Daoy (cell line): Measurements from ENCODE around the gene PDK2. TPM values are rescaled to one million over a fixed set of nuclear protein-coding genes. Genes with fewer than 3 reads are reported as not detected.

ENCODE experiments used
- DNase-seq: peaks from one replicate; pipeline ENCODE4 v3.0.0-alpha.2; 2015; ENCODE audit warnings: low read depth
- total RNA-seq: library from RNA; depleted of rRNA; stranded (reverse); fragments of >200 nt; shearing (Covaris generic); gene quantifications from 2 replicates; pipeline ENCODE4 v1.2.3, GENCODE V29; 2014

PDK2 gene
- total RNA-seq, 1 experiment from 2014 or later: 5.7 TPM

DNA sequence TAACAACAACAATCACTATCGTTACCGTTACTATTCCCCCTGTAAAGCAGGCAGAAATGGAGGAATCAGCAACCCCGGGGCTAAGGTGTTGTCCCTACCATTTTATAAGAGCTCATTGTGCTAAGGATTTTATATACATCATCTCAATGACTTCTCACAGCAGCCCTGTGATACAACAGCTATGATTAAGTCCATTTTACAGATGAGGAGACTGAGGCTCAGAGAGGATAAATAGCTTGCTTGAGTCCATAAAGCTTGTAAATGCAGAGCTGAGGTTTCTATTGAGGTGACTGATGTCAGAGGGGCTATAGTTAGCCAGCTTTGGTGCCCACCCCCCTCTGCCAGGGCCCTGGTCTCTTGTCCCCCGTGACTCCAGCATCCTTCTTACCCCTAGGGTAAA lies 16.7 kb upstream of the PDK2 start:
- no peak for DNase-seq

DNA sequence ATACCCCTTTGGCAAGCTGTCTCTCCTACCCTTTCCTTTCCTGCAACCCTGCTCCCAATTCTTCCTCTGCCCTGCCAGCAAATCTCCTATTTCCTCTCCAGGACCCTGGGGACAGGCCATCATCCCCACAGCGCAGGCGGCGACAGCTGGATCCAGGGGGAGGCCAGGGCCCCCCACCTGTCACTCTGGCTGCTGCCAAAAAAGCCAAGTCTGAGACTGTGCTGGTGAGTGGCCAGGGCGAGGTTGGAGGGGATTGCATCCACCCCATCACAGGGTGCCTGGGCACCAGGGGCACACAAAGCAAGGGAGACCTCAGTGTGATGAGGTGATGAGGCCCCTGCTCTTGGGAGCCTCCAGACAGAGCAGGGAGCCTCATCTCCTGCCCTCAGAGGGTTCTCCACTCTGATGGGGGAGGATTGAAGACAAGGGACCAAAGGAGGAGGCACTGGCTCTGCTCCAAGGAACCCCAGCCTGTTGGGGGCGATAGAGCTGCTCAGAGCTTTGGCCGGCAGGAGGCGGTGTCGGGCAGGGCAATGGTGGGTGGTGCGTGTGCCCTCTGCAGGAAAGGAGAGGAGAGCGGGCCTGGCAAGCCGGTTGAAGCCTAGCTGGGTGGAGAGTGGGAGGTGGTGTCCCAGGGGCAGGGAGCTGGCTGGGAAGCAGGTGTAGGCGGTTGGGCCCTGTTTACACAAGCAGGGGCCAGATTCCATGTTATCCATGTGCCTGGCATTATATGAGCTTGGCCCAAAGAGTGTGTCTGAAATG lies 15.6 kb upstream of the PDK2 start:
- peak; percentile 71 for DNase-seq

DNA sequence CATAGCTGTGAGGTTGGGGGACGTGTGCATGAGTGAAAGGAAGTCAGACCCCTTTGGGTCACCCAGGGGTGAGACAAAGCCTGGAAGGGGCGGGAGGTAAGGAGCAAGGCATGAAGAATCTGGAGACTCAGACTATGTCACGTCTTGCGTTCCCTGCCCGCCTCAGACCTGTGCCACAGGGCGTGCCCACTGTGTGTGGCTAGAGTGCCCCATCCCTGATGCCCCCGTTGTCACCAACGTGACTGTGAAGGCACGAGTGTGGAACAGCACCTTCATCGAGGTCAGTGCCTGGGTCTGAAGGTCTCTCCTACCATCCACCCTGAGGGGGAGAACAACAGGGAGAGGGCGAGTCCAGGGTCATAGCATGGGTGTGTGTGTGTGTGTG lies 15.1 kb upstream of the PDK2 start:
- DNase-seq: no peak

DNA sequence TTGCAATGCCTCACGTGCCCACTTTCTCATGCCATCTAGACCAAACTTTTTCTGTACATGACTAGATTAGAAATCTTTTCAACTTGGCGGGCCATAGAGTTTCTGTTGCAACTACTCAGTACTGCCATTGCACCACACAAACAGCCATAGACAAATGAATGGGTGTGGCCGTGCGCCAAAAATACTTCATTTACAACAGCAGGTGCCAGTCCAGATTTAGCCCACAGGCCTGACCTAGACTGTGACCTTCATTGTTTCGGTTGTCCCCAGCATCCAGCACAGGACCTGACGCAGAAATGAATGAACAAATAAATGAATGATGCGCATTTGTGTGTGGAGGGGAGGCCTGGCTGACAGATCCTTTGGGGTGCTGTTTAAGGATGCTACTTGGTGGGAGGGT lies 14.3 kb upstream of the PDK2 start:
- no peak for DNase-seq

DNA sequence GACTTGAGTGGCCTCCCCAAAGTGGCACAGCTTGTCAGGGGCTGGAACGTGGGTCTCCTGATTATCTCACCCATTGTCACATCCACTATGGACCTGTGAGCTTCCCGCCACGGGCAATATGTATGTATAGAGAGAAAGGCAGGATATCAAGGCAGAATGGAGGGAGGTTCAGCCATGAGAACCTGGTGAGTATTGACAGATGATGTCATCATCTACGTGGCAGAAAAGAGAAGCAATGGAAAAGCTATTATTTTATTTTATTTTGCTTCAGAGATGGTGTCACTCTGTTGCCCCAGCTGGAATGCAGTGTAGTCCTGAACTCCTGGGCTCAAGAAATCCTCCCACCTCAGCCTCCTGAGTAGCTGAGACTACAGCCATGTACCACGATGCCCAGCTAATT lies 13.4 kb upstream of the PDK2 start:
- no peak for DNase-seq

DNA sequence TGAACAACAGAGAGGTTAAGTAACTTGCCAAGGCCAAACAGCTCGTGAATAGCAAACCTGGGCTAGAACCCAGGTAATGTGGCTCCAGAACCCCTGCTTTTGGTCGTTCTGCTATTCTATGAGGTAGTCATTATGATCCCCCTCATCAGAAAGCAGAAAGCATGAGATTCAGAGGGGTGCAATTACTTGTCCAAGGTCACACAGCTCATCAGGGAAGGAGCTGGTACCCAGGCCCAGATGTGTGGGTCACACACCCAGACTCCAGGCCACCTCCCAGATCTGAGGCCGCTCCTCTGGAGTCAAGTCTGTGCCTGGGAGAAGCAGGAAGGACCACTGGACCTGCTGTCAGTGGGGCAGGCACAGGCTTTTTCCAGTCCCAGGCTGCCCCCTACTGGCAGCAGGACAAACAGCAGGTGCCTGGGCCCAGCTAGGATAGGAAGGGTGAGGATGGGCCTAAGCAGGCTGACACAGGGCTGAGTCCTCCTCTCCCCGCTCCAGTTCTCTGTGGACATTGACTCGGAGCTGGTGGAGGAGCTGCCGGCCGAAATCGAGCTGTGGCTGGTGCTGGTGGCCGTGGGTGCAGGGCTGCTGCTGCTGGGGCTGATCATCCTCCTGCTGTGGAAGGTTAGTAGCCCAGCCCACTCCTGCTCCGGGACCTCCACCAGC lies 7.8 kb upstream of the PDK2 start:
- DNase-seq: peak; percentile 60

DNA sequence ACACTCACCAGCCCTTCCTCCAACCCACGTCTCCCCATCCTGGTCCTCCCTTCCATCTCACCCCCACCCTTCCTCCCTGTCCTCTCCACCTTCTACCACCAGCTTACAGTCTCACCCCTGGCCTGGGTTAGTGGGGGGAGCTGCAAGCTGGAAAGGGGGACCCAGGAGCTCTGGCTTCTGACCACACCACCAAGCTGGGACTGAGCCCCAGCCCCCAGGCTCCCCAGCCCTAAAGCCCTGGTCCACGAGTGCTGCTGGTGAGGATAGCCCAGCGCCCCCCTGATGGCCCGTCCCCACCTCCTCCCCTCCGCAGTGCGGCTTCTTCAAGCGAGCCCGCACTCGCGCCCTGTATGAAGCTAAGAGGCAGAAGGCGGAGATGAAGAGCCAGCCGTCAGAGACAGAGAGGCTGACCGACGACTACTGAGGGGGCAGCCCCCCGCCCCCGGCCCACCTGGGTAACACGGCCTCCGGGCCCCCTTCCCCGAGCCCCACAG lies 7.2 kb upstream of the PDK2 start:
- no peak for DNase-seq

DNA sequence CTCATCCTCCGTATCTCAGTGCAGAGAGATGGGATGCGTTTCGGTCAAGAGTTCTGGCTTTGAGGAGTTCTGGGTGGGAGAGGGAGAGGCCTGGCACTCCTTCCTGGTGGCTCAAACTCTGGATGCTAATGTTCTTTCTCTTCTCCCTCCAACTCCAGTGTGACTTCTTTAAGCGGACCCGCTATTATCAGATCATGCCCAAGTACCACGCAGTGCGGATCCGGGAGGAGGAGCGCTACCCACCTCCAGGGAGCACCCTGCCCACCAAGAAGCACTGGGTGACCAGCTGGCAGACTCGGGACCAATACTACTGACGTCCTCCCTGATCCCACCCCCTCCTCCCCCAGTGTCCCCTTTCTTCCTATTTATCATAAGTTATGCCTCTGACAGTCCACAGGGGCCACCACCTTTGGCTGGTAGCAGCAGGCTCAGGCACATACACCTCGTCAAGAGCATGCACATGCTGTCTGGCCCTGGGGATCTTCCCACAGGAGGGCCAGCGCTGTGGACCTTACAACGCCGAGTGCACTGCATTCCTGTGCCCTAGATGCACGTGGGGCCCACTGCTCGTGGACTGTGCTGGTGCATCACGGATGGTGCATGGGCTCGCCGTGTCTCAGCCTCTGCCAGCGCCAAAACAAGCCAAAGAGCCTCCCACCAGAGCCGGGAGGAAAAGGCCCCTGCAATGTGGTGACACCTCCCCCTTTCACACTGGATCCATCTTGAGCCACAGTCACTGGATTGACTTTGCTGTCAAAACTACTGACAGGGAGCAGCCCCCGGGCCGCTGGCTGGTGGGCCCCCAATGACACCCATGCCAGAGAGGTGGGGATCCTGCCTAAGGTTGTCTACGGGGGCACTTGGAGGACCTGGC lies 6.0 kb upstream of the PDK2 start:
- DNase-seq: no peak

DNA sequence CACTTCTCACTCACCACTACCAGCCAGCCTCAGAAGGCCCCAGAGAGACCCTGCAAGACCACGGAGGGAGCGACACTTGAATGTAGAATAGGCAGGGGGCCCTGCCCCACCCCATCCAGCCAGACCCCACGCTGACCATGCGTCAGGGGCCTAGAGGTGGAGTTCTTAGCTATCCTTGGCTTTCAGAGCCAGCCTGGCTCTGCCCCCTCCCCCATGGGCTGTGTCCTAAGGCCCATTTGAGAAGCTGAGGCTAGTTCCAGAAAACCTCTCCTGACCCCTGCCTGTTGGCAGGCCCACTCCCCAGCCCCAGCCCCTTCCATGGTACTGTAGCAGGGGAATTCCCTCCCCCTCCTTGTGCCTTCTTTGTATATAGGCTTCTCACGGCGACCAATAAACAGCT lies 5.1 kb upstream of the PDK2 start:
- no peak for DNase-seq

DNA sequence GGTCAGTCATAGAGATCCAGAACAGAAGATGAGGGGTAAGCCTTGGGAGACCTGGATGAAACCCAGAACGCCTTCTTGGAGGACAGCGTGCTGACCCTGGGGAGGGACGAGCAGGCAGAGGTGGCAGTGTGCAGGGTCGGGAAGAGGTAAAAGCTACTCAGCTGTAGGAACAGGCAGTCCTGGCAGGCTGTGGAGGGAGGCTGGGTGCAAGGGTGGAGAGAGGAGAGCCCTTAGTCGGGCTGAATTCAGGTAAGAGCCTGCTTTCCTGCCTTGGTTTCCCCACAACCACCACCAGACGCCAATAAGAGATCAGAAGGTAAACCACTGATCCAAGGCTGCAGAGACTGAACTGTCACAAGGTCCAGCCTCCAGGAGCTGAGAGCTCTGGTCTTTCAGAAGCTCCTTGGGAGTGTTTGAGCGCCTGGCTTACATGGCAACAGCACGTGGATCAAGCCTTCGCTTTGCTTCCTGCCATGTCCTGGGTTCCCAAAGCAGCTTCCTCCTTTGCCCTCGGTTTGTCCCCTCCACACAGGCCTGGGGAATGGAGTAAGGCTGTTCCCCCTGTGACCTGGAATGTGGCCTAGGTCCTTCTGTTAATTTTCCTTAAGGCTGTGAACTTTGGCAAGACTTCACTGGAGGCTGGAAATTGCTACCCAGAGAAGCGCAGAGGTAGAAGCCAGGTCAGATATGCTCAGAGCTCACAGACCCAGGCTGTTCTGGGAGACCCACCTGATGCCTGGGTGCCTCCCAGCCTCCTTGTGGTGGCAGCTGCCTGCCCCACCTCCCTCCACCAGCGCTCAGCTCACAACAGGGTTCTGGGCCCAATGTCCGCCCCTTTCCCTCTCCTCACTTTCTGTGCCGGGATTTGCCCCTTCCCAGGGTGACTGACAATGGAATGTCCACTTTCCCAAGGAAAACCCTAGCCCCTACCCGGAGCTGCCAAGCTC lies 3.9 kb upstream of the PDK2 start:
- no peak for DNase-seq

DNA sequence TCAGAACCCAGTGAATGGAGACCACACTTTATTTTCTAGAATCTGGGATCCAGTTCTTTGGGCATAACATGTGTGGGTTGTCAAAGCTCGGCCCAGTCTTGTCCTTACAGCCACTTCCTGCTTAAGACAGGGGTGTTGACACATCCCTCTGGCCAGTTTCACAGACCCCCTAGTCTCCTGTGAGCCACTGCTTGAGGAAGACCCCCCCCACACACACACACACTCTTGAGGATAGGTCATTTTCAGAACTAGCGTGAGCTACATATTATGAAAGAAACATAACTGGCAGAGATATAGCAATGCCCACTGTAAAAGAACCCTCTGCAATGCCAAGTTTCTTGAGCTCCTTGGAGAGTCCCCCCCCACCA lies 3.2 kb upstream of the PDK2 start:
- no peak for DNase-seq

DNA sequence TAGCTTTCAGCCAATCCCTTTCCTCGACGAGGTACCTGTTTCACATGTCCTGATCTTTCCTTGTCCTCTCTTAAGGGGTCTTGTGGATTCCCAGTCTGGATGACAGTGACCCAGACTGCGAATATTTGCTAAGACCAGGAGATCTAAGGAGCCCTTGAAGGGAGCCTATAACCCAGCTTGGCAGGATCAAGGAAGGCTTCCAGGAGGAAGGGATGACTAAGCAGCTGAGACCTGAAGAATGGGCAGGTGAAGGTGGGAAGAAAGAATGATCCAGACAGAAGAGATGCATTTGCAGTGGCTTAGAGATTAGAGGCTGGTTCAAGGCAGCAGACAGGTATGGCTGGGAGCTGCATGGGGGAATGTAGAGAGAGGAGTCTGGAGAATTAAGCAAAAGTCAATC lies 1.9 kb upstream of the PDK2 start:
- no peak for DNase-seq

DNA sequence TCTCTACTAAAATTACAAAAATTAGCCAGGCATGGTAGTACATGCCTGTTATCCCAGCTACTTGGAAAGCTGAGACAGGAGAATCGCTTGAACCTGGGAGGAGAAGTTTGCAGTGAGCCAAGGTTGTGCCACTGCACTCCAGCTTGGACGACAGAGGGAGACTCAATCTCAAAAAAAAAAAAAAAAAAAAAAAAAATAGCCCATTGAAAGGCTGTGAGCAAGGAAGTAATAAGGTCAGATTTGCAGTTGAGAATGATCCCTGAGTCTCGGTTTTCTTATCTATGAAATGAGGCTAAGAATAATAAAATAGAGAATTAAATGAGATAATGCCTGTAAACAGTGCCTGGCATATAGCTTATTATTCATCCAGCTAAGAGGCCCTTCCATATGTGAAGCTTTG lies 1.3 kb upstream of the PDK2 start:
- no peak for DNase-seq

DNA sequence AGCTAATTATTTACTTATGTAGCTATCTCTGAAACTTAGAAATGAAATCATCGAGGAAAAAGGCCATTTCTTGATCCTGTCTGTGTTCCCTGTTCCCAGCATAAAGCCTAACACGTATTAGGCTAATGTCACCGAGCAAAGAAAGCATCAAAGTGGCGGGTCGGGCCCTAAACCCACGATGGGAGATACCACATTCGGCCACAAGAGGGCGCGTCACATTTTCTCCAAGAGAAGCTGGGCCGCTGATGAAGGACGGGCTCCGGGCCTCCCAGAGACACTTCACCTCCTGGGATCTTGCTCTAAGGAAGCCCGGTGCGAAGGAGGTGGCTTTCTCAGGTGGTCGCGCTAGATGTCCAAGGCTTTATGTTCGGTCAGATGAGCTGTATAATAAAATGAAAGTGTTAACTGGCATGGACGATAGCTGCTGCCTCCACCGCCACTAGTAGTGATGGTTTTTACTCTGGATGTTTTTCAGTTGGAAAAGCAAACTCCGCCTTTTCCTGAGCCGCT lies 853 bp upstream of the PDK2 start:
- peak; percentile 83 for DNase-seq

DNA sequence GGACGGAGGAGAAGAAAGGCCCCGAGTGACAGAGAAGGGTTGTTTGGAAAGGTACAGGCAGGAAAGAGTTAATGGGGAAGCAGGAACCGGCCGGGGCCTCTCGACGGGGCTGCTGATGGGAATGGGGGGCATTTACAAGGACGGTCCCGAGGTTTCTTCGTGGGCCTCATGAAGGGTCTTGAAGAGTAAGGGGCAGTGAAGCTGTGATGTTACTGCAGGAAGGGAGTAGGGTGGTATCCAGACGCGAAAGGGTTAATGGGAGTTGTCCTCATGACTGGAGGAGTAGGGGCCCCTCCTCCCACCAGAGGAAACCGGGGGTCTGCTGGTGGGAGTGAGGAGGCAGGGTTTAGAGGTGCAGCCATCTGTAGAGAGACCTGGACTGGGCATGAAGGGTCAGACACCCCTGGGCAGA lies 481 bp downstream of the PDK2 start:
- DNase-seq: no peak

DNA sequence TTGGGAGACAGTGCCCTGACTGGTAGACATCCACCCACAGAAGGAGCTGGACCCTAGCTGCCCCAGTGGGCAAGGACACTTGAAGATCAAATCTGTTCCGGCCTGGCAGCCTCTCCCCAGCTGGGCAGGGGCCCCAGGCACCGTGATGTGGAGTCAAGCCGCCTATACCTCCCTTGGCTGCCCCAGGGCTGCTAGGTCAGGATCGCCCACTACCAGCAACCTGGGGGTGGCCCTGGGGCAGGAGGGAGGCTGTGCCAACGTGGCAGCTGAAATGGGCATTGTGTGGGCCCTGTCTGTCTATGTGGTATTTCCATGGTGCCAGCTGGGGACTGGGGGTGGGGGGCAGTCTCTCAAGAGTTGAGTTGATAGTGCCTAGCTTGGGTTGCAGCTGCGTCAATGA lies 941 bp downstream of the PDK2 start:
- DNase-seq: no peak

DNA sequence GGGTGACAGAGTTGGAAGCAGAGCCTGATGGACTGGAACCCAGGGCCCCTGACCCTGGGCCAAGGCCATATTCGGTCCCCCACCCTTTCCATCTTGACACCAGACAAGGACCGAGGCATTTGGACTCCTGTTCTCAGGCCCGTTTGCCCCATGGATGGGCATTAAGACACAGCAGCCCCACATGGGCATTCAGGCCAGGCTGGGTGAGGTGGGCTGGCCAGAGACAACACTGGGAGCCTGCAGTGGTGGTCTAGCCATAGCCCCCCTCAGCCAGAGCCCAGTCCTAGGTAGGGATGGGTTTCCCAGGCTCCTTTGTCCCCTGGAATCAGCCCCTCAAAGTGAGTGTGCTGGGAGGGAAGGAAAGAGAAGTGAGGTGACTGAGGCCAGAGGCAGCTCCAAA lies 1.6 kb downstream of the PDK2 start:
- DNase-seq: no peak

DNA sequence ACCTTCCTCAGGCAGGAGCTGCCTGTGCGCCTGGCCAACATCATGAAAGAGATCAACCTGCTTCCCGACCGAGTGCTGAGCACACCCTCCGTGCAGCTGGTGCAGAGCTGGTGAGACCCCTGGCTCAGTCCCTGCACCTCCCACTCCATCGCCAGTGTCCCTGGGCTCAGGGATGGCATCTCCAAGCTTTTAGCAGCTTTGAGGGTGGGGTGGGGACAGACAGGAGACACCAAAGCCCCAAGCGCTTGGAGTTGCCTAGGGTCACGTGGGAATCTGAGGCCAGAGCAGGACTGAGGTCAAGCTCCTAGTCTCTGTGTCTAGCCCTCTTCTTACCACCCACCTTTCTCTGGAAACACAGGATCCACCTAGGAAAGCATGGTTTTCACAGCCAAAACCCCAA lies 2.3 kb downstream of the PDK2 start:
- DNase-seq: no peak

DNA sequence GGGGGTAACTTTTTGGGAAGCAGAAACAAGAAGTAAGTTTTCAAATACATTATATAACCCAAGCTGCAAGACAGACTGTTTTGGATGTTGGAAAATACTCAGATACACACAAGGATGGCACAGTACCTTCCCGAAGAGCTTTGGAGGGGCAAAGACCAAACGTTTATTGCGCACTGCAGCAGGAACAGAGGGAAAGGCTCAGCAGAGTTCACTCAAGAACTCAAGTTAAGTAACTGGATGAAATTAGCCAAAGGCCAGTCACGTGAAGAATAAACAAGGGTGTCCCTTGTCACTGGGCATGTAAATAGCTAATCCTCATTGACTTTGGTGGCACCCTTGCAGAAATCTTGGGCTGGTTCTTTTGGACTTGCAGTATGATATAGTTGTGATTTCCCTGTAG lies 2.8 kb downstream of the PDK2 start:
- no peak for DNase-seq

DNA sequence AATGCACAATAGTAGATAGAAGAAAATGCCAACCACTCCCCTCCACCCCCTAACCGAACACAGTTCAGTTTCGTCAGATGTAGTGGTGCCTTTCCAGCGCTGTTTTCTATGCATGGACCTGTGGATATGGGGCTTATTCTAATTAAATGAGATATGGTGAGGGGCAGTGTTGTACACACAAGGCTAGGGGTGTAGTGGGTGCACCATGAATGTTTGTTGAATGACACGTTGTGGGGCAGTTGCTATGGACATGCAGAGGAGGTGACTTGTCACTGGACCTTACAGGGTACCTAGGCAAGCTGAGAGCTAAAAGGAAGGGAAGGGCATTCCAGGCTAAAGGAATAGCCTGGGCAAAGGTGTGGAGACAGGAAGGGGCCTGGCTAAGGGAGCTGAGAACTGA lies 3.4 kb downstream of the PDK2 start:
- no peak for DNase-seq

DNA sequence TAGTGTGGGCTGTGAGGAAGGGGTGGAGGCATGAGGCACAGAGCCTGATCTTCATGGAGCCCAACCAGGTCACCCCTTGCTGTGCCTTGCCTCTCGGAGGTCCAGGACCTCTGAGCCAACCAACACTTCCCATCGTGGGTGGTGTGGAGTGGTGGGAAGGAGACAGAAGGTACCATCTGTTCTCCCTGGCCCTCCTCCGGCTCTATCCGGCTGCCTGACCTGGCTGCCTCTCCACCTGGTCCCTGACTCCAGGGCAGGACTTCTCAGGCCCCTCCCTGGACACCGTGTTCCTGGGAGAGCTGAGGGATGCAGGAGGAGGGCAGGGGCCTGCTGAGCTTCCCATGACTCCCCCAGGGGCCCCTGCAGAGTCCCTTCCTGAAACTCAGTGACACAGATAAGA lies 3.9 kb downstream of the PDK2 start:
- DNase-seq: no peak
